Measurements from ENCODE around the gene EPHB6.

GRCh38 chr7:142812437-142813215 is 42.2 kb upstream of the EPHB6 start:
- TF ChIP-seq POLR2A (IDR thresholded peaks at IDR 0.05; ENCODE audit: low read depth, low read length) (no peak), POLR2AphosphoS5 (IDR thresholded peaks at IDR 0.05; ENCODE audit: low read depth, low read length) (no peak), TAF1 (IDR thresholded peaks at IDR 0.05; ENCODE audit: low read depth, low read length) (no peak), PAX5 (IDR thresholded peaks at IDR 0.05; ENCODE audit: insufficient read depth, low read length, severe bottlenecking) (no peak), SPI1 (IDR thresholded peaks at IDR 0.05; ENCODE audit: low read depth, low read length) (no peak), POU2F2 (IDR thresholded peaks at IDR 0.05; ENCODE audit: low read depth, low read length) (no peak)

All from GM12891 (cell line).